OCI-LY1 (cell line): Measurements from ENCODE around the gene LDLRAD3.

ENCODE experiments used
- H2AFZ ChIP-seq: fragments of 200-600 bp; sonication (generic), shearing (Covaris generic); 2 replicates; pipeline ENCODE4 v1.6.0; 2014; ENCODE audit warnings: antibody characterized with exemption, mild to moderate bottlenecking, low read length
- H3F3A ChIP-seq: fragments of 200-600 bp; sonication (generic), shearing (Covaris generic); 2 replicates; pipeline ENCODE4 v1.6.0; 2014; ENCODE audit warnings: mild to moderate bottlenecking, antibody characterized with exemption, low read length, moderate library complexity; ENCODE audit not compliant: insufficient read depth
- H3K27ac ChIP-seq: fragments of 200-600 bp; sonication (generic); 2 replicates; pipeline ENCODE4 v1.5.1; 2014; ENCODE audit warnings: low read length, mixed run types, mild to moderate bottlenecking, low read depth; ENCODE audit not compliant: poor library complexity, severe bottlenecking
- H3K27me3 ChIP-seq: fragments of 200-600 bp; sonication (generic); 2 replicates; pipeline ENCODE4 v1.6.0; 2014; ENCODE audit warnings: antibody characterized with exemption, mild to moderate bottlenecking, low read length, moderate library complexity; ENCODE audit not compliant: insufficient read depth
- H3K36me3 ChIP-seq: fragments of 200-600 bp; sonication (generic); 2 replicates; pipeline ENCODE4 v1.6.1; 2014; ENCODE audit warnings: mild to moderate bottlenecking, antibody characterized with exemption, low read length, moderate library complexity, mixed read lengths; ENCODE audit not compliant: insufficient read depth
- H3K4me1 ChIP-seq: fragments of 200-600 bp; sonication (generic); 2 replicates; pipeline ENCODE4 v1.5.1; 2014; ENCODE audit warnings: mild to moderate bottlenecking, low read length, moderate library complexity; ENCODE audit not compliant: insufficient read depth, severe bottlenecking
- H3K4me2 ChIP-seq: fragments of 200-600 bp; sonication (generic), shearing (Covaris generic); 2 replicates; pipeline ENCODE4 v1.6.1; 2014; ENCODE audit warnings: low read length
- H3K4me3 ChIP-seq: fragments of 200-600 bp; sonication (generic); 2 replicates; pipeline ENCODE4 v1.5.1; 2014; ENCODE audit warnings: low read length, low read depth, mild to moderate bottlenecking, mixed read lengths; ENCODE audit not compliant: poor library complexity, severe bottlenecking
- H3K79me2 ChIP-seq: fragments of 200-600 bp; shearing (Covaris generic); 2 replicates; pipeline ENCODE4 v1.6.1; 2016; ENCODE audit warnings: mixed run types, low read length, mixed read lengths; ENCODE audit not compliant: insufficient read depth
- H3K9ac ChIP-seq: fragments of 200-600 bp; sonication (generic), shearing (Covaris generic); 2 replicates; pipeline ENCODE4 v1.6.1; 2014; ENCODE audit warnings: mild to moderate bottlenecking, low read length, mixed read lengths
- H3K9me2 ChIP-seq: fragments of 200-600 bp; sonication (generic), shearing (Covaris generic); 2 replicates; pipeline ENCODE4 v1.6.1; 2014; ENCODE audit warnings: low read depth, mild to moderate bottlenecking, low read length, mixed read lengths
- H3K9me3 ChIP-seq: fragments of 200-600 bp; shearing (Covaris generic); 2 replicates; pipeline ENCODE4 v1.6.1; 2014; ENCODE audit warnings: low read length, mixed read lengths
- H4K20me1 ChIP-seq: fragments of 200-600 bp; sonication (generic), shearing (Covaris generic); 2 replicates; pipeline ENCODE4 v1.6.0; 2016; ENCODE audit warnings: mild to moderate bottlenecking, low read length; ENCODE audit not compliant: insufficient read depth
- CTCF ChIP-seq: fragments of 200-600 bp; sonication (generic), shearing (Covaris generic); IDR thresholded peaks from 2 replicates; pipeline ENCODE4 v1.5.1; 2017; ENCODE audit warnings: mild to moderate bottlenecking, antibody characterized with exemption, low read length, moderate library complexity, mixed read lengths
- EZH2 ChIP-seq: fragments of 200-600 bp; sonication (generic), shearing (Covaris generic); IDR thresholded peaks from 2 replicates; pipeline ENCODE4 v1.8.0; 2017; ENCODE audit warnings: borderline replicate concordance, mixed run types, mild to moderate bottlenecking, antibody characterized with exemption, low read length, moderate library complexity, mixed read lengths

LDLRAD3 gene

DNA sequence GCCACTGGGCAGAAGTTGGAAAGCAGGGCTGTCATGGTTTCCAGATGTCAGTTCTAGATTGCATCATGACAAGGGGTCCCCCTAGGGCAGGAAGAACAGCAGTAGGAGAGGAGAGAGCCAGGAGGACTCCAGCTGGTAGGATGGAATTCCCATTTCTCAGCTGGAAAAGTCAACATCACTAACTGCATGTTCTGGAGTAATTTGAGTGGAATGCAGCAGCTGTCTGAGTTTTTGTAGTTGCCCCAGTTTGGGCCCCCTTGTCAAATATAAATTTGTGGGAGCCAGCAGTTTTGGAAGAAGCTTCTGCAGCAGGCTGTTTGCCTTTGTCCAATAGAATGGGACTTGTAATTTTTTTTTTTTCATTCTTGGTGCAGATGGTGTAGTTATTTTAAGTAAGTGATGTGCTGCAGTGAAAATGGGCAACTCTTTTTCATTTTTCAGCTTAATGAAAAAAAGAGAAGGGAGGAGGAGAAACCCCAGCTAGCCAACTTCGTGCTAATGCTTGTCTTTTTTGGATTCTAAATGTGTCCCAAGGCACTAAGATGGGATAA lies 86.9 kb downstream of the LDLRAD3 start:
- H2AFZ ChIP-seq, result no peak overlapping the region
- no peak overlapping the region for H3K4me2 ChIP-seq
- H3K36me3 ChIP-seq, result no peaks in the 10 kb centered on the region
- no peak overlapping the region for H3K4me3 ChIP-seq
- H3K9me2 ChIP-seq, result no peaks in the 10 kb centered on the region
- H3K79me2 ChIP-seq, result no peaks in the 10 kb centered on the region
- H3K9ac ChIP-seq, result no peak overlapping the region
- H3K27ac ChIP-seq, result no peak overlapping the region
- H3F3A ChIP-seq, result no peaks in the 10 kb centered on the region
- H4K20me1 ChIP-seq, result no peaks in the 10 kb centered on the region
- H3K4me1 ChIP-seq, result no peaks in the 10 kb centered on the region
- H3K27me3 ChIP-seq, result 0 out of 2 replicates have a peak, but pooled peaks cover 7% of the 10 kb centered on the region
- no peak for TF ChIP-seq EZH2
- no peak for TF ChIP-seq CTCF
- H3K9me3 ChIP-seq, result no peaks in the 10 kb centered on the region

- Histone ChIP-seq H3K27me3 (0 out of 2 replicates have a peak, but pooled peaks cover 9% of the 10 kb centered on the region), H3K4me3 (no peak overlapping the region), H3K79me2 (no peaks in the 10 kb centered on the region), H3K4me2 (no peak overlapping the region), H3K9ac (no peak overlapping the region), H3K4me1 (no peaks in the 10 kb centered on the region), H4K20me1 (no peaks in the 10 kb centered on the region), H2AFZ (no peak overlapping the region), H3K9me3 (no peaks in the 10 kb centered on the region), H3K9me2 (no peaks in the 10 kb centered on the region), H3K27ac (no peak overlapping the region), H3K36me3 (no peaks in the 10 kb centered on the region), H3F3A (no peaks in the 10 kb centered on the region)
- no peak for TF ChIP-seq EZH2
Observed at GRCh38 chr11:36033082-36033751, 89.4 kb downstream of the LDLRAD3 start.

- Histone ChIP-seq H3K27me3 (0 out of 2 replicates have a peak, but pooled peaks cover 9% of the 10 kb centered on the region), H4K20me1 (no peaks in the 10 kb centered on the region), H3F3A (no peaks in the 10 kb centered on the region), H3K4me1 (no peaks in the 10 kb centered on the region), H3K9ac (no peak overlapping the region), H3K27ac (no peak overlapping the region), H2AFZ (no peak overlapping the region), H3K4me3 (no peak overlapping the region), H3K9me3 (no peaks in the 10 kb centered on the region), H3K79me2 (no peaks in the 10 kb centered on the region), H3K36me3 (no peaks in the 10 kb centered on the region), H3K4me2 (no peak overlapping the region), H3K9me2 (no peaks in the 10 kb centered on the region)
- no peak for TF ChIP-seq CTCF
- TF ChIP-seq EZH2, result no peak
Observed at GRCh38 chr11:36033936-36034335, 90.1 kb downstream of the LDLRAD3 start.
